GM12891 (cell line): Measurements from ENCODE around the gene PTPN14.
A peak's percentile ranks its signal among the peaks of the same experiment; 100 is the strongest.

ENCODE experiments used
- DNase-seq: peaks from one replicate; pipeline ENCODE4 v3.0.0; 2011; ENCODE audit warnings: low spot score; ENCODE audit not compliant: insufficient read length
- FAIRE-seq: peaks from 2 replicates; lab custom pipeline; 2011; peaks lifted over from hg19 to GRCh38; lab: Jason Lieb, UNC
- PAX5 ChIP-seq: IDR thresholded peaks from 2 replicates; pipeline ENCODE4 v1.6.1; 2011; ENCODE audit warnings: low read length, moderate library complexity, mild to moderate bottlenecking; ENCODE audit not compliant: insufficient read depth, severe bottlenecking
- POLR2A ChIP-seq: IDR thresholded peaks from 2 replicates; pipeline ENCODE4 v1.6.1; 2011; ENCODE audit warnings: low read depth, low read length, control low read depth
- POLR2AphosphoS5 ChIP-seq: IDR thresholded peaks from 2 replicates; pipeline ENCODE4 v1.6.1; 2011; ENCODE audit warnings: low read depth, low read length, control low read depth
- POU2F2 ChIP-seq: IDR thresholded peaks from 2 replicates; pipeline ENCODE4 v1.6.1; 2011; ENCODE audit warnings: low read depth, mild to moderate bottlenecking, control low read depth, low read length, moderate library complexity
- SPI1 ChIP-seq: IDR thresholded peaks from 2 replicates; pipeline ENCODE4 v1.6.1; 2011; ENCODE audit warnings: low read depth, low read length, control low read depth
- TAF1 ChIP-seq: IDR thresholded peaks from 2 replicates; pipeline ENCODE4 v1.6.1; 2011; ENCODE audit warnings: low read depth, low read length, control low read depth

Gene PTPN14

DNA sequence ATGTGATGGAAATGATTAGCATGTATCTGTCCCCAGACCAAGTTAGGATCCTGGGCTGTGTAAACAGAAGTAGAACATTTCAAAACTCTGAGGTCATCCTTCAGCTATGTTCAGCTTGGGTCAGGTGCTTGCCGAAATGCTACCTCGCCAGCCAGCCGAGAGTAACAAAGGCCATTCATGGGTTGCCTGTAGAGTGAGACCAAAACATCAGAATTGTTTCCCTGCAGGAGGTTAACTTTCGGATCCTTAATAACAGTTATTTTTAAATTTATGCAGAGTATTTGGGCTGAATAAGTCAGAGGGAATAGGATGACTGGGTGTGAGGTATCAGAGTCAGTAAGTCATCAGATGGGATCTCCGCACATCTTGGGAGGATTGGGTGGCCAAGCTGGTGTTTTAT is 234.8 kb downstream of the PTPN14 start:
- TF ChIP-seq POLR2AphosphoS5 (no peak), PAX5 (no peak)
- DNase-seq (no peak), FAIRE-seq (no peak)

DNA sequence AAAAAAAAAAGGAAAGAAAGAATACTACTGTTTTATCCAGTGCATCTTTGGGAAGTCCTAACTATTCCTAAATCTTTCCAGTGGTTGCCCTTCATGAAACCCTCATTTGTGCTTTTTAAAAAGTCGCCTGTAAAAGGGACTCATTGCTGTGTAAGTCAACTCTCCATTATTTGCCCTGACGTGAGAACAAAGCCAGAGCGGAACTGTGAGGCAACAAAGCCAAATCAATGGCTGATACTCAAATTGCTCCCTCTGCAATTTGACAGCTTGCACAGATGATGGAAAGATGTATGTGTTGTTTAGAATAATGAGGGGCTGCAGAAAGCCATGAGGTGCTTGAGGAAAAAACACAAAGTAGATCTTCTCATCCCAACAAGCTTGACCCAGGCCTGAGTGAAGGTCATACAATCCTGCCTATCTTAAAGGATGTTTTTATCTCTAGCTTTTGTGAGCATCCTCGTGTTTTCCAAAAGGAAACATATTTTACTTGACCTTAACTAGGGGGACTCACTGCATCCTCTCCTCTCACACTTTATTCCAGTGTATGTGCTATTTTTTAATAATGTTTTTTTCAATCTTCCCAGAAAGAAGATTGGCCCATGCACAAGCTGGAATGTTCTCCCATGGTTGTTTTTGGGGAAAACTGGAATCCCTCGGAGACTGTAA is 237.1 kb downstream of the PTPN14 start:
- DNase-seq (no peak), FAIRE-seq (no peak)
- no peak for TF ChIP-seq SPI1
- no peak for TF ChIP-seq PAX5
- TF ChIP-seq POLR2AphosphoS5, result no peak
- TF ChIP-seq POU2F2, result no peak
- no peak for TF ChIP-seq TAF1
- no peak for TF ChIP-seq POLR2A

- DNase-seq (no peak), FAIRE-seq (no peak)
- no peak for TF ChIP-seq POLR2A
- no peak for TF ChIP-seq SPI1
- no peak for TF ChIP-seq POU2F2
- no peak for TF ChIP-seq TAF1
Measured at GRCh38 chr1:214312530-214313051, 238.8 kb downstream of the PTPN14 start.

GRCh38 chr1:214310777-214311690 is 240.4 kb downstream of the PTPN14 start:
- TF ChIP-seq POU2F2 (no peak), SPI1 (no peak), PAX5 (no peak), POLR2AphosphoS5 (no peak), POLR2A (no peak), TAF1 (no peak)
- DNase-seq (no peak), FAIRE-seq (peak; percentile 38)

DNA sequence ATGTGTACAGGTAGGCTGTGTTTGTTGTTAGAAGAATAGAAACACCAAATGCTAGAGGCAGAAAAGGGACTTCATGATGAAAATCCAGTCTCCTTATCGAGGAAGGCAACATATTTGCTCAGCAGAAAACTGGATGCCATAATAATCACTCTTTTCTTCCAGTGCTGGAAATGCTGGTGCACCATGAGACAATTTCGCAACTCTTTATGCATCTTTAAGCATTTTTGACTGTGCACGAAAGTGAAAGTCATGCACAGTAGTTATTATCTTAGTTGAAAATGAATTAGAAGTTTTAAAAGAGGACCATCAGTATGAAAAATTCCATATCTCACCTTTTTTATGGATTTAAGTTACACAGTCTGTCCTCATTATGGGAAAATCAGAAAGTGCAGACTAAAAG is 241.4 kb downstream of the PTPN14 start:
- DNase-seq (no peak), FAIRE-seq (peak; percentile 48)
- no peak for TF ChIP-seq POU2F2
- no peak for TF ChIP-seq POLR2AphosphoS5
- TF ChIP-seq PAX5, result no peak
- no peak for TF ChIP-seq SPI1
- no peak for TF ChIP-seq POLR2A
- no peak for TF ChIP-seq TAF1

DNA sequence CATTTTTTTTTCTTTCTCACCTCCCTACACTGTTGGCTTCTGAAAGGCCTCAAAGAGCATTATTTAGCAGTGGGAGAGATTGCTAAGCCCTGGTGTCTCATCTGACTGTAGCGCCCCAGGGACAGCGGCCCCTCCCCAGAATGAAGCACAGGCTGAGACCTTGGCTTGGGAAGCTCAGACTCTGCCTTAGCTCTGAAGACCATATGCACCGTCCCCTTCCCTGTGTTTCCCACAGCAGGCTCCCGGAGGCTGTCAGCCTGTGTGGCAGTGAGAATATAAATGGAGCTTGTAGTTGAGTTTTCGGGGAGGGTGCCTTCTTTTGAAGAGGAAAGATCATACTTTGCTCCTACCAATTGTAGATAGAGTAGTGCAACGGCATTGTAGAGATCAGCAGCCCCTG is 245.1 kb downstream of the PTPN14 start:
- FAIRE-seq (no peak), DNase-seq (no peak)
- no peak for TF ChIP-seq PAX5
- no peak for TF ChIP-seq POLR2A
- TF ChIP-seq POLR2AphosphoS5, result no peak
- no peak for TF ChIP-seq POU2F2
- TF ChIP-seq SPI1, result no peak
- no peak for TF ChIP-seq TAF1

DNA sequence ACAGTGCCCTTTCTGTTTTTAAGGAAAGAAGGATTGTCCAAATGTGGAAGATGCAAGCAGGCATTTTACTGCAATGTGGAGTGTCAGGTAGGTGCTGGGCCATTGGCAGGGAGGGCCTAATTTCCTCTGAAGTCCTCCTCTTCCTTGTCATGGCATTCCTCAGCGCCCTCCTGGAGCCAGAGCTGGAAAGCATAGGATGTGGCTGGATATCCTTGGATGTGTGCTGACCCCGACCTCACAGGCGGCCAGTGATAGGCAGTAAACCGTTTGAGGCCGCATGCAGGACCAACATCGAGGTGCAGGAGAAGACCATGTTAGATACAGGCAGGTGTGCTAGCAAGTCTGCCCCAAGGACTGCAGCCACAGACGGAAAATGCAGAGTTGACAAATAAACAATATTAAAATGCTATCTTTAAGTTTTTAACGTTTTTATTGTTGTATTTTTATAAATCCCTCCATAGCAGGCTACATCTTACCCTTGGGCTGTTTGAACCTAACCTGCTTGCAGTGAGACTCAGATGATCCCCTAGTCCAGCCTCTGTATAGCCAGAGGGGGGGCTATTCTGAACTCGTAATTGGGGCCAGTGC is 246.1 kb downstream of the PTPN14 start:
- FAIRE-seq (no peak), DNase-seq (no peak)
- TF ChIP-seq POLR2AphosphoS5 (no peak), PAX5 (no peak)

- TF ChIP-seq SPI1 (no peak), POLR2AphosphoS5 (no peak), PAX5 (no peak), POLR2A (no peak), TAF1 (no peak), POU2F2 (no peak)
- DNase-seq (no peak), FAIRE-seq (no peak)
Measured at GRCh38 chr1:214303141-214303930, 248.1 kb downstream of the PTPN14 start.

DNA sequence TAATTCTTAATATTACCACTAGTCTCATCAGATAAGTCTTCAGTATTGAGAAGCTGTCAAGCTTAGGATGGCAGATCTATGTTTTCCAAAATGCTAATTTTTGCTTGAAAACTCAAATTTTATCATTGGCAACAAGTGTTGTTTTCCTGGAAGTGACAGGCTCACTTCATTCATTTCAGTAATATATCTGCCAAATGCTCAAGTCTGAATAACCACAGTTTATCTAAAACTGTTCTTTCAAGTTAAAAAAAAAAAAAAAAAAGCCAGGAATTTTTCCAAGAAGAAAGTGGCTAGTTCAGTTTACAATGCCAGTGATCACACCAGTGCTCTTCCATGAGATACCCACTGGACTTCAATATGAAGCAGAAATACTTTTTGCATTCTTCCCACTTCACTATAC is 249.9 kb downstream of the PTPN14 start:
- FAIRE-seq (no peak), DNase-seq (no peak)
- TF ChIP-seq POLR2A, result no peak
- no peak for TF ChIP-seq POU2F2
- TF ChIP-seq SPI1, result no peak

DNA sequence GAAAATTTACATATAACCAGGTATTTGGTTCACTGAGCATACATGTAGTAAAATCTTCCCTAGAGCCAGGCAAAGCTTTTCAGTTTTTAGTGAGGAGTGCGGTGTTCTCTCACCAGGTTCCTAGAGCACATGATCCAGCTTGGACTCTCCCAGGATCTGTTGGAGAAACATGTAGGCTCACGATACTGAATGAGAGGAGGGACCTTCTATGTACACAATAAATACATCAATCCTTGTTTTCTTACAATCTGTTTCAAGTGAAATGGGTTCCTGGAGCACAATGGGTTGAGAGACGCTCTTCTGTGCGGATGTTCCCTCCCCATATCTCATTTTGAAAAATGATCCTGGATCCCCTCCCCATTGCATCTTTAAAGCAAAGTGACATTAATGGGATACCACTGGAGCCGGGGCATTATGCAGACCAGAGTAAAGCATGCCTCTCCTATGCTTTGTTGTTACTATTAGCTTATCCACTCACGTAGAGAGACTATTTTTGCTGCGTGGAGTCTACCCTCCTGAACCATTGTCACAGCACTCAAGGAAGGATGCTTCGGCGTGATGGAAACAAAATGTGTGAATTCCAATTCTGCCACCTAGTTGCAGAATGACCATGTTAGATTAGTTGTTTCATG is 251.1 kb downstream of the PTPN14 start:
- no peak for TF ChIP-seq PAX5
- no peak for TF ChIP-seq POLR2A
- TF ChIP-seq TAF1, result no peak
- TF ChIP-seq SPI1, result no peak
- no peak for TF ChIP-seq POLR2AphosphoS5
- no peak for TF ChIP-seq POU2F2
- DNase-seq, result no peak
- FAIRE-seq, result no peak
